ENCODE data around the gene CYTH4.
"Not testable (repeated sequence)": the region's sequence is repeated elsewhere in the genome, so short reads cannot be mapped to it uniquely, and the experiment has no call there.

The CYTH4 gene

GRCh38 chr22:37312549-37313183, 30.4 kb downstream of the CYTH4 start:
- no peak for DNase-seq

DNA sequence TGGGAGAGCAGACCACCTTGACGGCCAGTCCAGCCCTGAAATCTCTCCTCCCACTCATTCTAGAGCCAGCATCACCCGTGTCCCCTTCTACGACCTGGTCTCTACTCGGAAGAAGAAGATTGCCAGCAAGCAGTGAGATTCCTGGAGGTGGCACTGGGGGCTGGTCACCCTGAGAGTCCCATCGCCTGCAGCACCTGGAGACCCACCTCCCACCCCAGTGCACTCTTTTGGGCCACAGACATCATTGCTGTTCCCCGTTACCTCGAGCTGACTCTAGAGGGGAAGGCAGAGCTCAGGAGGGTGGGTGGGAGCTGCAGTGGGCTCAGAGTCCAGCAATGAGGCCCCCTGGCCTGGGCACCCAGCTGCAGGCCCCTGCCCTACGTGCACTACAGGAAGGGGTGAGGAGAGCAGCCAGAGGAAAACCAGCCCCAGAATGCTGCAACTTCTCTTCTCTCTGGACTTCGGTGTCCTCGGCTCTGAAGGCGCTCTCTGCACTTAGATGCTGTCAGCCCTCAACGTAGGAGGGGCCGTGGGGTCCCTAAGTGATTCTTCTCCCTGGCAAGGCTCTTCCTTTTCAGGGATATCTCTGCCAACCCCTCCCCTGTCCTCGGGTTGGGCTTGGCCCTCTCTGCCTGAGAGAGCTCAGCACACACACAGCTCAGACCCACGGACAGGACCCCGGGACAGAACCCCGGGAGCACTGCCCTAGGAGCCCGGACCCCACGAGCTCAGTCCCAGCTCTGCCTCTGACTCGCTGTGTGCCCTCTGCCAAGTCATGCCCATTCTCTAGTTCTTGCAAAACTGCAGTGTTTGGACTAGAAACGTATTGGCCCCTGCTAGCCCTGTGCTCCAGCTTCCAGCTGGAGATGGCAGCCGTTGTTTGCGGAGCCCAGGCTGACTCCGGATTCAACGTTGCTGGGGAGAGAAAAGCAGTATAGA, 31.3 kb downstream of the CYTH4 start:
- DNase-seq: no peak

DNA sequence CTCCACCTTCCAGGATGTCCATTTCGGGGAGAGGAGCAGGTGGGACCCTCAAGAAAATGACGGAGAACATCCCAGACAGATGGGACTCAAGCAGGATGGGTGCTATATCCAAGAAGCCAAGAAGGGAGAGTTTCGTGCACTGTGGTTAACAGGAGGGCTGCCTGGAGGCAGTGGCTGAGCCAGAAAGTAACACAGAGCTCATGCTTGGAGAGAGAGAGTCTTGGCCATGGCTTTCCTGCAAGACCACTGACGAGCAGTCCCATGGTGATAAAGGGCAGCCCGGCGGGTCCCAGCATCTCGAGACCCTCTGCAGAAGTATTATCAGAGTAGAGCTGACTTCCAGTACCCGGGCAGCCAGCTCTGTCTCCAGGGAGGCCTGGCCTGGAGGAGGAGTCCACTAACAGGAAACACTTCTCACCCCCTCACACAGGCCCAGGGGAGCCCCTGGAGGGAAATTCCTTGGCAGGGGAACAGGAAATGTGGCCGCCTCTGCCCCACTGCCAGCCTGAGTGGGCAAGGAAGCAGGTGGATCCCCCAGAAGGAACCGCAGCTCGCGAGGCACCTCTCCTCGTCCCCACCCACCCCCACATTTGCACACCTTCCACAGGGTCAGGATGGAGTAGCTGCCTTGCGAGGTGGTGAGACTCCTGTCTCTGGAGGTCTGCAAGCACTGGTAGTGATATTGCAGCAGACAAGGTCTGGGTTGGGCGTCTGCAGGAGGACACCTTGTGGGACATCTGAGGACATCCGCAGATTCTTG, 32.2 kb downstream of the CYTH4 start:
- DNase-seq: peak; percentile 65

DNA sequence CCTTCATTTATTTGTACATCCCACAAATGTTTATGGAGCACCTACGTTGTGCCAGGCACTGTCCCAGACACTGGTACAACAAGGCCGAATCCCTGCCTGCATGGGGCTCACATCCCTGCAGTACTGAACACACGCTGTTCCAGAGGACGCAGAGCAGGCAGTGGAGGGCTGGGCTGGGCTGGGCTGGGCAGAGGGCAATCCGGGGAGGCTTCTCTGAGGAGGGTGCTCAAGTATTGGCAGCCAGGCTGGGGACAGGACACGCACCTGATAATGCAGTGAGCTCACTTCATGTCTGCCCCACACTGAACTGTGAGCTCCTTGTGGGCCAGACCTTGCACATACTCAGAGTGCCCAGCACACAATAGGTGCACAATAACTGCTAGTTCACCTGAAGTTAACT, 34.1 kb downstream of the CYTH4 start:
- no peak for DNase-seq

DNA sequence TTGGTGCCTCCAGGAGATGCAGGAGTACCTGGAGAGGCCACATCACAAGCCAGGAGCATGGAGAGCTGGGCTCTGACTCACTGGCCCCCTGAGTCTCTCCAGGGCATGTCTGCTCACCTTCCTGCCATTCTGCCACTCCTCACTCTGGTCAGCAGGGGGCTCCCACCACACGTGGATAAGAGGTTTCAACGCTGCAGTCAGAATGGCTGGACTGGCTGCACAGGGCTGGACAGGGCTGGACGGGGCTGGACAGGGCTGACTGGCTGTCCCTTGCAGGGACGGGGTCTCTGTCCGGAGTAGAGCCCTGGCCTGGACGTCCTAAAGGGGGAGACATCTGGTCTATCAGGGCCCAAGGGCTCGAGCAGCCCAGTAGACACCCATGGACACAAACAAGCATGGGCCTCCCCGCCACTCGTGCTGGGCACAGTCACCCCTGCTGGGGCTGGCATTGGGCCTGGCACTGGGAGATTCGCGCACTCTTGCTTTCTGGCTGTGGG, 34.6 kb downstream of the CYTH4 start:
- peak; percentile 83 for DNase-seq

DNA sequence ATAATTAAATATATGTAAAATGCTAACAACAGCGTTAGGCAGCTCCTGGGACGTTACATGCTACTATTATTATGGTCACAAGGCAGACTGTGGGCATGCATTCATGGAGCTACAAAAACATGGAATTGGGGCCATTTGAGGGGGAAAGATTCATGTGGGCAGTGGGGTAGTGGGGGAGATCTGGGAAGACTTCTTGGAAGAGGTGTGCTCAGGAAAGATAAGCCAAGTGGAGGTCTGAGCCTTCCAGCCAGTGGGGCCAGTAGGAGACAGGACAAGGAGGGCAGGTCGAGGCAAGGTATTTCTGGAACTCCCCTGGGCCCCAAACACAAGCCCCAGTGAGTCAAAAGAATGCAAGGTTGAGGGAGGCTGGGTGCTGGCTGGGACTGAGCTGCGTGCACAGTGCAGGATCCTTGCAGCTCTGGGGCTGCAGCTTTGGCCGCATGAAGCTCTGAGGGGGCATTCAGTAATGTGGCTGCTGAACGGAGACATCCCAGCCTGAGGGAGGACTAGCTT, 35.4 kb downstream of the CYTH4 start:
- no peak for DNase-seq

DNA sequence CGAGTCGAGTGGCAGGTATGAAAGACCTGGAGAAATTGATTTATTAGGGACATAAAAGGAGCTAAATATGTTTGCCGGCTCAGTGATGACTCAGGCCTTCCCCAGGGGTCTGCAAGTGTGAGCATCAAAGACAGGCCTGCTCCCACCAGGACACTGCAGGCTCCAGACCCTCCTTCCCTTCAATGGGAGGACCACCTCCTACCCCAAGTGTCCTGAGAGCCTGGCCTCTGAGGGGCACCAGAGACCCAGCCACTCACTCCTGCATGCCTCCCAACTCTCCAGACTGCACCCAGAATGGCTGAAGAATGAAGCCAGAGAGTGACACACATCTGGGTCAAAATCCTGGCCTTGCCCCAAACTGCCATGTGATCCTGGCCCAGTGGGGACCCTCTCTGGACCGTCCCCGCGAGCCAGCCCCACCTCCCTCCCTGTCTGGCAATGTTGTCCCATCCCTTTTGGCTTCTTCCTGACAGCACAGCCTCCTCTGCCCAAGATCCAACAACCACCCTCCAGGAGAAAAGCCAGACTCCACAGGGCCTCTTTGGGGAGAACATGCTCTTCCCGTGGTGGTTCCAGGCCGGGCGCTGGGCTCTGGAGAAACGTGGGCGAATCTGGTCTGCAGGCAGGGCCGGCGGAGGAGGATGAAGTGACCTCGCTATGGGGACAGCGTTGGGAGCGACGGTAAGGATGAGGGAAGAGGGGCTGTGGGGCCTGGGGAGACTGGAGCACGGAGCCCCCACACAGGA, 36.2 kb downstream of the CYTH4 start:
- no peak for DNase-seq

- DNase-seq: no peak
Measured at GRCh38 chr22:37319469-37319868, 37.2 kb downstream of the CYTH4 start.

- DNase-seq: no peak
Measured at GRCh38 chr22:37320726-37321677, 38.7 kb downstream of the CYTH4 start.

GRCh38 chr22:37324340-37325038, 42.2 kb downstream of the CYTH4 start:
- DNase-seq: no peak

DNA sequence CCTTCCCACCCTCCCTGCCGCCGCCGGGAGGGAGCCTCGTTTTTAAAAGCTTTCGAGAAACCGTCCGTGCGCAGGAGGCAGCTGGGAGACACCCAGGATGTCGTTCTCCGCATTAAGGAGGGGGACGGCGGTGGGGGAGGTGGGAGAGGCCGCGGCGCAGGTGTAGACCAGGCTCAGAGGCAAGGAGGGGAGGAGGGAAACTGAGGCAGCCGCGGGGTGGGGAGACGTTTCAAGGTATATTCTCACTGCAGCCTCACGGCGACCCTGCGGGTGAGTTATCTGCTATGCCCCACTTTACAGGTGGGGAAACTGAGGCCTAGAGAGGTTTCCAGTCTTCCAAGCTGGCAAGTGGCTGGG, 42.7 kb downstream of the CYTH4 start:
- no peak for DNase-seq

DNA sequence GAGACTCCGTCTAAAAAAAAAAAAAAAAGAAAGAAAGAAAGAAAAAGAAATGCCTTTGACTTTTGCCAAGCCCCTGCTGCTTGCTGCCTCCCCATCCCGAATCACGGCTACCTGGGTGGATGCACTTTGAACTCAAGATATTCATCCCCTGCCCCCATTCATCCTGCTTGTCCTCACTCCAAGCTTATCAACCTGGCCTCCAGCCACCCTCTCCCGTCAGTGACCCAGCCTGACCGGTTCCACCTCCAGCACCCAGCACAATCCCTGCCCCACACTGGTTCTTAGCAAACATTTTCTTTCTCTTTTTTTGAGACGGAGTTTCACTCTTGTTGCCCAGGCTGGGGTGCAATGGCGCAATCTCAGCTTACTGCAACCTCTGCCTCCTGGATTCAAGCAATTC, 44.4 kb downstream of the CYTH4 start:
- no peak for DNase-seq

DNA sequence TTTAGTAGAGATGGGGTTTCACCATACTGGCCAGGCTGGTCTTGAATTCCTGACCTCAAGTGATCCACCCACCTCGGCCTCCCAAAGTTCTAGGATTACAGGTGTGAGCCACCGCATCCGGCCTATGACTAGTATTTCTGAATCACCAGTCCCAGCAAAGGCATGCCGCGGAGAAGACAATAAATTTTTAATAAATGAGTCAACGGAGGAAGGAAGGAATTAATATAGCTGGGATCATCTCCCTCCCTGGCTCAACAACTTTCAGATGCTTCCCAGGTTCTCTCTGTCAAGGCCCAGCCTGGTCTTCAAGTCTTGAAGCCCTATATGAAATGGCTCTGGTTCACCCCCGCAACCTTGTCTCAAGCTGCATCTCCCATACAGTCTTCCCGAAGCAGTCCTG, 45.7 kb downstream of the CYTH4 start:
- no peak for DNase-seq

DNA sequence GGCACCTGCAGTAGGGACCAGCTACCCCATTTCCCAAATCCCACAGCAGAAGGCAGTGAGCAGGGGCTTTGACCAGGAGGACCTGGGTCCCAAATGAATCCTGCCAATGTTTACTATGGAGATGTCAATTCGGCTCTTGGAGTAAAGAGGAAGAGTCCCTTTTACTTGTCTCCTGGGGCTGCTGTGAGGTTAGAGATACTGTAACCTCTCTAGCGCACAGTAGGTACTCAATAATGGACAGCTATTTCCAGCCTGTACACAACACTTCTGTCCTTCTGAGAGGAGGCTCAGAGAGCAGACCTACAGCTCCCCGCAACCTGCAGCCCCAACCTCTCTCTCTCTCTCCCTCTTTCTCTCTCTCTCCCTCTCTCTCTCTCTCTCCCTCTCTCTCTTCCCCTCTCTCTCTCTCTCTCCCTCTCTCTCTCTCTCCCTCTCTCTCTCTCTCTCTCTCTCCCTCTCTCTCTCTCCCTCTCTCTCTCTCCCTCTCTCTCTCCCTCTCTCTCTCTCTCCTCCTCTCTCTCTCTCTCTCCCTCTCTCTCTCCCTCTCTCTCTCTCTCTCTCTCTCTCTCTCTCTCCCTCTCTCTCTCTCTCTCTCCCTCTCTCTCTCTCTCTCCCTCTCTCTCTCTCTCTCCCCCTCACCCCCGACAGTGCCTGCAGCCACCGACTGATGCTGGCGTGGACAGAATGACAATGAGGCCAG, 46.4 kb downstream of the CYTH4 start:
- DNase-seq: not testable (repeated sequence)

DNA sequence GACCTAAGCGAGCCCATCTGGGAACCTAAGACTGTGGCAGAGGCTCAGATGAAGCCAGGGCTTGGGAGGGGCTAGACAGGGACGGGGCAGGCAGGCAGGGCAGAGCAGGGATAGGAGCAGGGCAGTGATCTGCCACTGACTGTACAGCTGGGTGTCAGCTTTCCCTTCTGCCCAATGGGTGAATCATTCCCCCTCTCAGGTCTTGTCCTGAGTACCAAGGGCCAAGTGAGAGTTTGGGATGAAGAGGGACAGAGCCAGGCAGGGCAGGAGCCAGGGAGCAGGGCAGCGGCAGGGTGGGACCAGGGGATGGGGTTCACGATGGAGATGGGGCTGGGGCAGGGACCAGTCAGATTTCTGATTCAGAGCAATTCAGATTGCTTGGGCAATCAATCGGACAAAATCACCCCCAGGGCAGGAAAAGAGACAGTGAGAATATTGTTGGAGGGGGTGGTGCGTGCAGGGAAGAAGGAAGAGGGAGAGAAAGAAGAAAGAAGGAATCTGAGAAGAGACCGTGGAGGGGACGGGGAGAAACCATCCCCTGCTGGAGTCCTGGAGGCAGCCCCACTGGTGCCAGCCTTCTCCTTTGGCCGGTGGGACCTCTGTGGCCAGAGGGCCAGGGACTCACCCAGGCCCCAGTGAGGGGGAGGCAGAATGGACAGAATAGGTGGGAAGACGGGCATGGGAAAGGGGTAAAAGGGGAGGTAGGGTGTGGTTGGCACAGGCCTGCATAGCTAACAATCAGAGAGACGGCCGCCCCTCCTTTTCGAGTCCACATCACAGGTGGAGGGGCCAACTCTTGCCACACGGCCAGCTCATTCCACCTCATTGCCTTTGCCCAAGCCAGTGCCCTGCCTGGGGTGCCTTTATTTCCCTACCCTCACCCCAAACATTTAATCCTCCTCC, 47.2 kb downstream of the CYTH4 start:
- DNase-seq: no peak

DNA sequence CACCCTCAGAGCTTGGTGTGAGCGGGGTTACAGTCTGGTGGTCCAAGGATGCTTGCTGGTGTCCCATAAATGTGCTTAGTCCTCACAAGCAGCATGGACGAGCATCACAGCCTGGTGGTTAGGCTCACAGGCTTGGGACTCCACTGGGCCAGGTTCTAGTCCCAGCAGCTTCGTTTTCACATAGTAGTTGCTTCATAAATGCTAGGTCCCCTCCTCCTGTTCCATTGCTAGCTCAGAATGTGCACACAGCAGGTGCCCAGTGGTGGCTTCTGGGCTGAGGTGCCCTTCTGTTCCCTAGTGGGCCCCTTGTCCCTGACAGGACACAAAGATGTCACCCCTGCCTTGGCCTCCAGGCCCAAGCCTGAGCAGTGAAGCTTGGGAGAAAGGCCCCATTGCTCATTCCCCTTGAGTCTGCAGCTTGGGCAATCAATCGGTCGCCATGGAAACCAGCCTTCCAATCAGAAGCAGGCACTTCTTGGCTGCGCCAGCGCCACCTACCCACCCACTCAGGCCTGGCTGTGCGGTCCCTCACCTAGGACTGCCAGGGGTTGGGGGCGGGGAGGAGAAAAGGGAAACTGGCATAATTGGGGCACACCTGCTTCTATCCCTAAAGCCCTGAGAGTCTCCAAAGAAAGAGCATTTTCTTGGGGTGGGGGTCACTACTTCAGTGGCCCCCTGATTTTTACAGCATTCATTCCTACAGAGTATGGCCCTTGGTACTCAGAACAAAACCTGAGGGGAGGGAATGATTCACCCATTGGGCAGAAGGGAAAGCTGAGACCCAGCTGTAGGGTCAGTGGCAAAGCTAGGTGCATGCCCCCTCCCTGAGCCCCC, 48.1 kb downstream of the CYTH4 start:
- peak; percentile 72 for DNase-seq

DNA sequence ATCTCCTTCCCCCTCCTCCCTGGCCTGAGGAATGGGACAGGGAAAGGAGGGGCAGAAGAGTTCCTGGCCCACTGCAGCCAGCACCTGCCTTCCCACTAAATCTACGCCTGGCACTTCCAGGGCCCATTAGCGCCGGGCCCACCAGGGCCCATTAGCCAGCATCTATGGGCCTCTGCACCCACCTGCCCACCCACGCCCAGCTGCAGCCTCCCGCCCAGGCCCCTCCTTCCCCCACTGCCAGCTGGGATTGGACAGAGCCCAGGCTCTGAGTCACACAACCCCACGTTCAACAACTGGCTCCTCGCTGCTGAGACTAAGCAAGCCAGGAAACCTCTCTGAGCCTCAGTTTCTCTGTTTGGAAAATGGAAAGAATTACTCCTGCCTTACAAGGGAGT, 48.7 kb downstream of the CYTH4 start:
- no peak for DNase-seq

Data from activated CD8-positive, alpha-beta memory T cell treated with anti-CD3 and anti-CD28 coated beads, Interleukin-2, amount 50 U/mL, for 48 hours (primary cell).